Mesendoderm (in vitro differentiated cells): Measurements from ENCODE around the gene SLC1A5.

ENCODE experiments used
- DNase-seq: peaks from one replicate; pipeline ENCODE4 v3.0.0; 2013
- H2AK5ac ChIP-seq: 2 replicates; pipeline ENCODE4 v1.6.1; 2013; ENCODE audit warnings: low read length, inconsistent platforms
- H2BK120ac ChIP-seq: 2 replicates; pipeline ENCODE4 v1.6.1; 2013; ENCODE audit warnings: low read depth, mild to moderate bottlenecking, low read length, moderate library complexity, mixed read lengths
- H2BK15ac ChIP-seq: replicated peaks from 2 replicates; pipeline ENCODE4 v1.6.1; 2013; ENCODE audit warnings: low read depth, mild to moderate bottlenecking, moderate library complexity
- H2BK5ac ChIP-seq: 2 replicates; pipeline ENCODE4 v1.6.1; 2013; ENCODE audit warnings: low read length, inconsistent platforms
- H3K18ac ChIP-seq: 2 replicates; pipeline ENCODE4 v1.6.1; 2013; ENCODE audit warnings: mild to moderate bottlenecking, low read length, mixed read lengths
- H3K23ac ChIP-seq: one replicate; pipeline ENCODE4 v1.6.1; 2013; ENCODE audit warnings: low read length
- H3K27ac ChIP-seq: 2 replicates; pipeline ENCODE4 v1.5.1; 2013; ENCODE audit warnings: low read depth, mild to moderate bottlenecking, inconsistent platforms, low read length, moderate library complexity
- H3K27me3 ChIP-seq: 2 replicates; pipeline ENCODE4 v1.6.1; 2013; ENCODE audit warnings: low read length, control low read depth, mild to moderate bottlenecking, inconsistent platforms; ENCODE audit not compliant: insufficient read depth, poor library complexity
- H3K36me3 ChIP-seq: 2 replicates; pipeline ENCODE4 v1.6.1; 2013; ENCODE audit warnings: low read length, inconsistent platforms; ENCODE audit not compliant: control insufficient read depth, insufficient read depth
- H3K4ac ChIP-seq: one replicate; pipeline ENCODE4 v1.6.1; 2013; ENCODE audit warnings: low read depth, mild to moderate bottlenecking, low read length, moderate library complexity
- H3K4me1 ChIP-seq: 2 replicates; pipeline ENCODE4 v1.6.1; 2013; ENCODE audit warnings: low read depth, low read length, inconsistent platforms; ENCODE audit not compliant: control insufficient read depth
- H3K4me2 ChIP-seq: 2 replicates; pipeline ENCODE4 v1.6.1; 2013; ENCODE audit warnings: low read length
- H3K4me3 ChIP-seq: 2 replicates; pipeline ENCODE4 v1.5.1; 2013; ENCODE audit warnings: mild to moderate bottlenecking, low read length
- H3K56ac ChIP-seq: one replicate; pipeline ENCODE4 v1.6.1; 2013; ENCODE audit warnings: low read length
- H3K79me1 ChIP-seq: 2 replicates; pipeline ENCODE4 v1.6.1; 2013; ENCODE audit warnings: low read length, inconsistent platforms
- H3K79me2 ChIP-seq: 2 replicates; pipeline ENCODE4 v1.6.1; 2013; ENCODE audit warnings: mild to moderate bottlenecking, low read length; ENCODE audit not compliant: control insufficient read depth, insufficient read depth
- H3K9ac ChIP-seq: 2 replicates; pipeline ENCODE4 v1.6.1; 2013; ENCODE audit warnings: low read length, inconsistent platforms
- H4K5ac ChIP-seq: one replicate; pipeline ENCODE4 v1.6.1; 2013; ENCODE audit warnings: low read length
- H4K8ac ChIP-seq: one replicate; pipeline ENCODE4 v1.6.1; 2013; ENCODE audit warnings: low read depth, mild to moderate bottlenecking, control low read depth, low read length, moderate library complexity
- WGBS: extraction: QIAGEN DNeasy Blood & Tissue Kit; methylation state at CpG from one replicate; pipeline ENCODE4 v1.1.7; 2013; ENCODE audit warnings: low lambda C conversion rate, missing lambda C conversion rate; ENCODE audit not compliant: insufficient coverage; ENCODE audit errors: extremely low coverage; 5-methylcytosine and 5-hydroxymethylcytosine counted together

Gene SLC1A5

DNA sequence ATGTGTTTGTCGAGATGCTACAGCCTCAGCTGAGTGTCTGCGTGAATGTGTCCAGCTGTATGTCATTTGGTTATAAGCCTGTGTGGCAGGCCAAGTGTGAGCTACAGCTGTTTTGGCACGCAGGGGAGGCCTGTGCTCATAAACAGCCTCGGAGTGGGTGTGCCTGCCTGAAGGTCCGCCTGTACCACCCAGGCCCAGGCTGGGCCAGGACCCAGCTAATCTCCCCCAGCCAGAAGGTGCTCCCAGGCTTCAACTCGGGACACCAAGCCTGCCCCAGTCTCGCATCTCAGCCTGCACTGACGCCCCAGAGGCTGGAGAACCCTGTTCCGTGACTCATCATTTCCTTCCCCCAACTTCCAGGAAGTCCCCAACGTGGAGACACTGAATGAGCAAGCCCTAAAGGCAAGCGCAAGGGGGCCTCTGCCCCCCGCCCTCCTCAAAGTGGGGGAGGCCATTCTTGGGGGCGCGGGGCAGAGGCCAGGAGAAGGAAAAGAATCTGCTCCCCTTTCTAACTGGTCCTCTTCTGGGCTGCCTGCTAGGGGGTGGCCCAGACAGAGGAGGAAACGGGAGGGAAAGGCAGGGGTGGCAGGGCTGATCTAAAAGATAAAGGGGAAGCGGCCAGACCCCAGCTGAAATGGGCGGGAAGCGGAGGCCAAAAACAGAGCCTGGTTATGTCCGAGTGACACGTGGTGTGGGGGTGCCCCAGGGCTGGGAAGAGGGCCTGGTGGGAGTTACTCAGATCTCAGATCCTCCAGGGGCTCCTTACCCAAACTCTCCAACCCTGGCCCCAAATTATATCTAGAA is 2.0 kb downstream of the SLC1A5 start:
- peak overlapping the region; percentile 64 for H2AK5ac ChIP-seq
- peak overlapping the region; percentile 86 for H3K27ac ChIP-seq
- no CpG with 5 or more reads among the region's 20 CpGs for WGBS
- H4K8ac ChIP-seq = no peak overlapping the region
- H2BK15ac ChIP-seq = no peak overlapping the region
- peak; percentile 89 for DNase-seq
- peak overlapping the region; percentile 14 for H2BK5ac ChIP-seq
- peak overlapping the region; percentile 82 for H3K4me2 ChIP-seq
- H3K79me1 ChIP-seq = peaks cover 12% of the 10 kb centered on the region
- peak overlapping the region; percentile 89 for H3K4ac ChIP-seq
- peak overlapping the region; percentile 77 for H3K18ac ChIP-seq
- H2BK120ac ChIP-seq = peak overlapping the region; percentile 30
- H3K9ac ChIP-seq = peak overlapping the region; percentile 99
- peaks cover 3% of the 10 kb centered on the region for H3K4me1 ChIP-seq
- H3K4me3 ChIP-seq = peak overlapping the region; percentile 99
- H3K23ac ChIP-seq = peak overlapping the region; percentile 29
- H3K27me3 ChIP-seq = no peaks in the 10 kb centered on the region
- peaks cover 6% of the 10 kb centered on the region for H3K36me3 ChIP-seq
- H4K5ac ChIP-seq = no peak overlapping the region
- peak overlapping the region; percentile 97 for H3K56ac ChIP-seq
- peaks cover 60% of the 10 kb centered on the region for H3K79me2 ChIP-seq

DNA sequence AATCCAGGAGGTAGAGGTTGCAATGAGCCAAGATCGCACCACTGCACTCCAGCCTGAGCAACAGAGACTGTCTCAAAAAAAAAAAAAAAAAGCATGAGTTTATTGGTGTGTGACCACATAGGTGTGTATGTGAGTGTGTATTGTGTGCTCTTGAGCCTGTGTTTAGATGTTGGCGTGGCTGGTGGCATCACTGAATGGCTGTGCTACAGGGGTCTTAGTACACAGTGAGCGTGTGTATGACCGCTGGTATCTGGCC is 2.5 kb downstream of the SLC1A5 start:
- Histone ChIP-seq H3K27me3 (no peaks in the 10 kb centered on the region), H3K56ac (peak overlapping the region; percentile 97), H3K79me2 (peaks cover 60% of the 10 kb centered on the region), H3K4ac (peak overlapping the region; percentile 89), H4K8ac (no peak overlapping the region), H3K4me2 (peak overlapping the region; percentile 82), H3K36me3 (peaks cover 6% of the 10 kb centered on the region), H2BK120ac (no peak overlapping the region), H3K23ac (peak overlapping the region; percentile 29), H3K18ac (no peak overlapping the region), H3K27ac (peak overlapping the region; percentile 86), H3K4me3 (peak overlapping the region; percentile 99), H3K4me1 (peaks cover 3% of the 10 kb centered on the region), H2AK5ac (peak overlapping the region; percentile 64), H2BK5ac (peak overlapping the region; percentile 14), H2BK15ac (no peak overlapping the region), H4K5ac (no peak overlapping the region), H3K79me1 (peaks cover 14% of the 10 kb centered on the region), H3K9ac (peak overlapping the region; percentile 99)
- no CpG with 5 or more reads among the region's 4 CpGs for WGBS
- no peak for DNase-seq

DNA sequence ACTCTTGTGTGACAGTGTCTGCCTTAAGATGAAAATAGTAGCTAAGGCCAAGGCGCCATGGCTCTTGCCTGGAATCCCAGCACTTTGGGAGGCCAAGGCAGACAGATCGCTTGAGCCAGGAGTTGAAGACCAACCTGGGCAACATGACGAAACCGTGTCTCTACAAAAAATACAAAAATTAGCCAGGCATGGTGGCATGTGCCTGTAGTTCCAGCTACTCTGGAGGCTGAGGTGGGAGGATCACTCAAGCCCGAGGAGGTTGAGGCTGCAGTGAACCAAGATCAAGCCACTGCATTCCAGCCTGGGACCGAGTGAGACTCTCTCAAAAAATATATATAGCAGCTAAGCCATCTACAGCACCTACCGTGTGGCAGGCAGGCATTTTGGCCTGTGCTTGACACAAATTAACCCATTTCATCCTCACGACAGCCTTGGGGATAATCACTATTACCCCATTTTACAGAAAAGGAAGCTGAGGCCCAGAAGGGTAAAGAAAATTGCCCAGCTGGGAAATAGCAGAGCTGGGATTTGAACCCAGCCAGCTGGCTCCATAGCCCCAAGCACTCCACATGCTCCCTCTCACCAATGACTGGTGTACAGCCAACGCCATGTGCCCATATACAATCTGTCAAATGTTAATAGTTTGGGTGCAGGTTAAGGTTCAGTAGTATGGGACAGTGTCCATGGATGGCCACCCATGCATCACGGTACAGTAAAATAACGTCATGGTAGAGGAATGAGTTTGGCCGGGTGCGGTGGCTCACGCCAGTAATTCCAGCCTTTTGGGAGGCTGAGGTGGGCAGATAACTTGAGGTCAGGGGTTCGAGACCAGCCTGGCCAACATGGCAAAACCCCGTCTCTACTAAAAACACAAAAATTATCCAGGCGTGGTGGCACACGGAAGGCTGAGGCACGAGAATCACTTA is 3.1 kb downstream of the SLC1A5 start:
- DNase-seq = no peak
- H2BK5ac ChIP-seq = no peak overlapping the region
- H3K56ac ChIP-seq = peak overlapping the region; percentile 97
- peak overlapping the region; percentile 4 for H3K27ac ChIP-seq
- H2BK15ac ChIP-seq = no peak overlapping the region
- peaks cover 60% of the 10 kb centered on the region for H3K79me2 ChIP-seq
- no peak overlapping the region for H2AK5ac ChIP-seq
- H3K4me1 ChIP-seq = peaks cover 3% of the 10 kb centered on the region
- H3K4me3 ChIP-seq = no peak overlapping the region
- peak overlapping the region; percentile 56 for H3K4me2 ChIP-seq
- H4K8ac ChIP-seq = no peak overlapping the region
- no CpG with 5 or more reads among the region's 19 CpGs for WGBS
- peak overlapping the region; percentile 99 for H3K9ac ChIP-seq
- no peak overlapping the region for H2BK120ac ChIP-seq
- peaks cover 14% of the 10 kb centered on the region for H3K79me1 ChIP-seq
- no peaks in the 10 kb centered on the region for H3K27me3 ChIP-seq
- no peak overlapping the region for H3K23ac ChIP-seq
- H4K5ac ChIP-seq = no peak overlapping the region
- no peak overlapping the region for H3K4ac ChIP-seq
- peak overlapping the region; percentile 22 for H3K18ac ChIP-seq
- peaks cover 6% of the 10 kb centered on the region for H3K36me3 ChIP-seq

DNA sequence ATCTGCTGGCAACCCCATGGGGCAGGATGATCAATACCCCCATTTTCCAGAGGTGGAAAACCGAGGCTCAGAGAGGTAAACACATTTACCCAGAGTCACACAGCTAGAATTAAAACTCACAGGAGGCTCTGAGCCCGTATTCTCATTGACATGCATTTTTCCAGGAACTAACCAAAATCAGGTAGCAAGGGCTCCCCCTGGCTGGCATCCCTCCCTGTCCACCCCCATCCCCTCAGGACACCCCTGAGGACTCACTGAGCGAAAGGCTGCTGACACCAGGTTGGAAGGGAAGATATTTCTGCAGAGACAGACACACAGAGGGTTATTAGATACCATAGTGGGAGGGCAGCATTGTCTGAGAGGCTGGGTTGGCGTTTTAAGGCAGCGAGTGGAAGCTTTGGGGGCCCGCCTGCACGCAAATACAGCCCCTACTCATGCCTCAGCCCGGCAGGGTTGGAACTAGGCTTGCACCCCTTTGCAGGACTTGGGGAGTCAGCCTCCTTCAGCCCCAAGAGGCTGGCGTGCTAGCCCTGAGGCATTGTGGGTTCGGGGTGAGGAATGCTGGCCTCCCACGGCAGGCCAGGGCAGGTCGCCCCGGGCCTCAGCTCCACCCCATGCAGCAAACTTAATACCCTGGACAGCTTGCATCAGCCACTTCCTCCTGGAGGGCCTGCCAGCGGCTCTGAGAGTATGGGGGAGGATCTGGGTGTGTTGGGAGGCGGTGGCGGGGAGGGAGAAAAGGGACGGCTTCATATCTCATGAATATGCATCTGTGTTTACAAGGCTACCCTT is 3.9 kb downstream of the SLC1A5 start:
- Histone ChIP-seq H4K5ac (peak overlapping the region; percentile 23), H3K27ac (peak overlapping the region; percentile 77), H2BK15ac (no peak overlapping the region), H3K27me3 (no peaks in the 10 kb centered on the region), H3K23ac (peak overlapping the region; percentile 54), H3K9ac (peak overlapping the region; percentile 99), H3K56ac (peak overlapping the region; percentile 97), H2BK5ac (peak overlapping the region; percentile 89), H3K4me1 (peaks cover 3% of the 10 kb centered on the region), H3K79me1 (peaks cover 15% of the 10 kb centered on the region), H3K4me3 (peak overlapping the region; percentile 27), H3K36me3 (peaks cover 6% of the 10 kb centered on the region), H3K4me2 (peak overlapping the region; percentile 65), H3K4ac (peak overlapping the region; percentile 81), H4K8ac (no peak overlapping the region), H3K18ac (peak overlapping the region; percentile 63), H2AK5ac (peak overlapping the region; percentile 77), H2BK120ac (peak overlapping the region; percentile 48), H3K79me2 (peaks cover 60% of the 10 kb centered on the region)
- DNase-seq = peak; percentile 97
- no CpG with 5 or more reads among the region's 17 CpGs for WGBS

DNA sequence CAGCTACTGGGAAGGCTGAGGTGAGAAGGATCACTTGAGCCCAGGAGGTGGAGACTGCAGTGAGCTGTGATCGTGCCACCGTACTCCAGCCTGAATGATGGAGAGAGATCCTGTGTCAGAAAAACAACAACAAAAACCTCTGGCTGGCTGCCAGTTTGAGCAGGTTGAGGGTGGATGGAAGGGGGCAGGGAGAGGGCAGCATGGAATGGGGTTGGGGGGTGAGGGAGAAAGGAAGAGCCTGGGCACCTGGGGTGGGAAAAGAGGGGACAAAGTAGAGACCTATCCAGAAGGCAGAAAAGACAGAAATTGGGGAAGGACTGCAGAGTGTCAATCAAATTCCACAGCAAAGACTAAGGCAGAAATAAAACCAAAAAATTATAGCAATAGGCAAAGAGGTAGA is 4.7 kb downstream of the SLC1A5 start:
- no peak overlapping the region for H4K5ac ChIP-seq
- H3K4me1 ChIP-seq = peaks cover 3% of the 10 kb centered on the region
- peaks cover 60% of the 10 kb centered on the region for H3K79me2 ChIP-seq
- no peak for DNase-seq
- H4K8ac ChIP-seq = no peak overlapping the region
- no peak overlapping the region for H2BK5ac ChIP-seq
- no peak overlapping the region for H2BK120ac ChIP-seq
- H2AK5ac ChIP-seq = no peak overlapping the region
- no CpG with 5 or more reads among the region's 2 CpGs for WGBS
- H3K36me3 ChIP-seq = peaks cover 6% of the 10 kb centered on the region
- no peak overlapping the region for H3K27ac ChIP-seq
- H3K23ac ChIP-seq = no peak overlapping the region
- peak overlapping the region; percentile 97 for H3K56ac ChIP-seq
- no peaks in the 10 kb centered on the region for H3K27me3 ChIP-seq
- peak overlapping the region; percentile 63 for H3K18ac ChIP-seq
- no peak overlapping the region for H2BK15ac ChIP-seq
- H3K9ac ChIP-seq = peak overlapping the region; percentile 99
- peak overlapping the region; percentile 41 for H3K4ac ChIP-seq
- no peak overlapping the region for H3K4me3 ChIP-seq
- peaks cover 16% of the 10 kb centered on the region for H3K79me1 ChIP-seq
- peak overlapping the region; percentile 33 for H3K4me2 ChIP-seq
